ENCODE results near the gene INSIG1. TPM values are rescaled to one million over a fixed set of nuclear protein-coding genes. Genes with fewer than 3 reads are reported as not detected.

Gene INSIG1
- 102 and 105 TPM in 2 replicates for total RNA-seq (2014; rRNA removed; shearing (Covaris generic))
- 66.7 and 81.4 TPM in 2 replicates for polyA plus RNA-seq (2015; cell fraction: cytosol; rRNA removed)
- polyA plus RNA-seq (2015; cell fraction: nucleus; rRNA removed), result 32.7 and 43.3 TPM in 2 replicates

GRCh38 chr7:155297517-155298287, at the start of gene INSIG1:
INSIG1 (plus strand) TSS chr7:155297878; CDS start chr7:155298286, 408 bp downstream.
- in situ Hi-C loops (cut with HindIII; ENCODE audit: low pct_unique_long_range_greater_than_20kb, low sequenced_read_pairs), result no loop called here
- peak; percentile 92 for DNase-seq (ENCODE audit: low read depth, low spot score)

- in situ Hi-C loops (cut with HindIII; ENCODE audit: low pct_unique_long_range_greater_than_20kb, low sequenced_read_pairs), result no loop called here
- no peak for DNase-seq (ENCODE audit: low read depth, low spot score)
Measured at GRCh38 chr7:155248366-155248756, 49.3 kb upstream of the INSIG1 start.

GRCh38 chr7:155251831-155252230, 45.8 kb upstream of the INSIG1 start:
- no peak for DNase-seq (ENCODE audit: low read depth, low spot score)
- in situ Hi-C loops (cut with HindIII; ENCODE audit: low pct_unique_long_range_greater_than_20kb, low sequenced_read_pairs), result no loop called here

- DNase-seq (ENCODE audit: low read depth, low spot score), result no peak
- in situ Hi-C loops (cut with HindIII; ENCODE audit: low pct_unique_long_range_greater_than_20kb, low sequenced_read_pairs), result no loop called here
Measured at GRCh38 chr7:155252444-155252887, 45.2 kb upstream of the INSIG1 start.

GRCh38 chr7:155252892-155253501, 44.7 kb upstream of the INSIG1 start:
- no peak for DNase-seq (ENCODE audit: low read depth, low spot score)
- in situ Hi-C loops (cut with HindIII; ENCODE audit: low pct_unique_long_range_greater_than_20kb, low sequenced_read_pairs), result no loop called here

- DNase-seq (ENCODE audit: low read depth, low spot score), result no peak
- in situ Hi-C loops (cut with HindIII; ENCODE audit: low pct_unique_long_range_greater_than_20kb, low sequenced_read_pairs), result no loop called here
Measured at GRCh38 chr7:155254018-155254417, 43.7 kb upstream of the INSIG1 start.

GRCh38 chr7:155255071-155255470, 42.6 kb upstream of the INSIG1 start:
- no peak for DNase-seq (ENCODE audit: low read depth, low spot score)
- in situ Hi-C loops (cut with HindIII; ENCODE audit: low pct_unique_long_range_greater_than_20kb, low sequenced_read_pairs), result no loop called here

- in situ Hi-C loops (cut with HindIII; ENCODE audit: low pct_unique_long_range_greater_than_20kb, low sequenced_read_pairs), result no loop called here
- DNase-seq (ENCODE audit: low read depth, low spot score), result no peak
Measured at GRCh38 chr7:155255621-155256020, 42.1 kb upstream of the INSIG1 start.

GRCh38 chr7:155256081-155256760, 41.5 kb upstream of the INSIG1 start:
- in situ Hi-C loops (cut with HindIII; ENCODE audit: low pct_unique_long_range_greater_than_20kb, low sequenced_read_pairs), result no loop called here
- DNase-seq (ENCODE audit: low read depth, low spot score), result no peak

- DNase-seq (ENCODE audit: low read depth, low spot score), result no peak
- in situ Hi-C loops (cut with HindIII; ENCODE audit: low pct_unique_long_range_greater_than_20kb, low sequenced_read_pairs), result no loop called here
Measured at GRCh38 chr7:155256761-155257481, 40.8 kb upstream of the INSIG1 start.

GRCh38 chr7:155257482-155258225, 40.0 kb upstream of the INSIG1 start:
- in situ Hi-C loops (cut with HindIII; ENCODE audit: low pct_unique_long_range_greater_than_20kb, low sequenced_read_pairs), result no loop called here
- DNase-seq (ENCODE audit: low read depth, low spot score), result no peak

GRCh38 chr7:155258226-155258560, 39.5 kb upstream of the INSIG1 start:
- peak; percentile 46 for DNase-seq (ENCODE audit: low read depth, low spot score)
- in situ Hi-C loops (cut with HindIII; ENCODE audit: low pct_unique_long_range_greater_than_20kb, low sequenced_read_pairs), result no loop called here

- no peak for DNase-seq (ENCODE audit: low read depth, low spot score)
- in situ Hi-C loops (cut with HindIII; ENCODE audit: low pct_unique_long_range_greater_than_20kb, low sequenced_read_pairs), result no loop called here
Measured at GRCh38 chr7:155259866-155260497, 37.7 kb upstream of the INSIG1 start.

- in situ Hi-C loops (cut with HindIII; ENCODE audit: low pct_unique_long_range_greater_than_20kb, low sequenced_read_pairs), result no loop called here
- no peak for DNase-seq (ENCODE audit: low read depth, low spot score)
Measured at GRCh38 chr7:155260498-155260872, 37.2 kb upstream of the INSIG1 start.

- peak; percentile 29 for DNase-seq (ENCODE audit: low read depth, low spot score)
- in situ Hi-C loops (cut with HindIII; ENCODE audit: low pct_unique_long_range_greater_than_20kb, low sequenced_read_pairs), result no loop called here
Measured at GRCh38 chr7:155261031-155261985, 36.4 kb upstream of the INSIG1 start.

GRCh38 chr7:155262031-155262430, 35.6 kb upstream of the INSIG1 start:
- no peak for DNase-seq (ENCODE audit: low read depth, low spot score)
- in situ Hi-C loops (cut with HindIII; ENCODE audit: low pct_unique_long_range_greater_than_20kb, low sequenced_read_pairs), result no loop called here
